Motor neuron (in vitro differentiated cells): ENCODE measurements around the gene ZNF385B. TPM values are rescaled to one million over a fixed set of nuclear protein-coding genes. Genes with fewer than 3 reads are reported as not detected.
A peak's percentile ranks its signal among the peaks of the same experiment; 100 is the strongest.

Source experiments
- ATAC-seq, 8 experiments: fragments of 200-7000 bp; cut with Tn5 transposase; replicated peaks in 6 of 8; 2 replicates each; pipeline ENCODE4 v1.8.0; 2021; ENCODE audit warnings: mild to moderate bottlenecking in 8 of 8, moderate library complexity in 8 of 8
- H3K27ac ChIP-seq, 2 donors: fragments of 250-450 bp; sonication (Bioruptor Pico); 2 replicates each; pipeline ENCODE4 v1.9.0; 2021; ENCODE audit warnings: antibody characterized with exemption in 2 of 2, mild to moderate bottlenecking in 2 of 2, moderate library complexity in 1 of 2
- H3K4me1 ChIP-seq, 2 donors: fragments of 250-450 bp; sonication (Bioruptor Pico); replicated peaks in 1 of 2; 2 replicates each; pipeline ENCODE4 v1.6.1; 2021; ENCODE audit warnings: antibody characterized with exemption in 2 of 2, mild to moderate bottlenecking in 2 of 2, moderate library complexity in 1 of 2
- H3K4me3 ChIP-seq, 5 donors: fragments of 250-450 bp; sonication (Bioruptor Pico); 2 replicates each; pipeline ENCODE4 v1.9.0; 2021; ENCODE audit warnings: antibody characterized with exemption in 5 of 5, mild to moderate bottlenecking in 5 of 5, moderate library complexity in 4 of 5
- WGBS, 10 experiments: fragments of 450-650 bp; shearing (Covaris generic); methylation state at CpG; one replicate each; pipeline ENCODE4 v1.0.0; 2022; 5-methylcytosine and 5-hydroxymethylcytosine counted together
- in situ Hi-C, 9 experiments: fragments of 400-800 bp; cut with MboI; loops; one replicate each; pipeline ENCODE4 v1.15.0; 2021; ENCODE audit warnings: low sequenced_read_pairs in 9 of 9, low pct_unique_long_range_greater_than_20kb in 2 of 9; ENCODE audit not compliant: unreplicated experiment in 9 of 9
- total RNA-seq, 8 experiments: library from RNA; unstranded; fragments of 300-600 nt; gene quantifications; 2 replicates each; pipeline versions ENCODE4 v1.2.3 to v1.2.4, GENCODE V29; 2022

ZNF385B gene
- total RNA-seq, 8 experiments from 2014 or later, result 0.14 to 1.6 (median 0.74) TPM; not detected in 2

DNA sequence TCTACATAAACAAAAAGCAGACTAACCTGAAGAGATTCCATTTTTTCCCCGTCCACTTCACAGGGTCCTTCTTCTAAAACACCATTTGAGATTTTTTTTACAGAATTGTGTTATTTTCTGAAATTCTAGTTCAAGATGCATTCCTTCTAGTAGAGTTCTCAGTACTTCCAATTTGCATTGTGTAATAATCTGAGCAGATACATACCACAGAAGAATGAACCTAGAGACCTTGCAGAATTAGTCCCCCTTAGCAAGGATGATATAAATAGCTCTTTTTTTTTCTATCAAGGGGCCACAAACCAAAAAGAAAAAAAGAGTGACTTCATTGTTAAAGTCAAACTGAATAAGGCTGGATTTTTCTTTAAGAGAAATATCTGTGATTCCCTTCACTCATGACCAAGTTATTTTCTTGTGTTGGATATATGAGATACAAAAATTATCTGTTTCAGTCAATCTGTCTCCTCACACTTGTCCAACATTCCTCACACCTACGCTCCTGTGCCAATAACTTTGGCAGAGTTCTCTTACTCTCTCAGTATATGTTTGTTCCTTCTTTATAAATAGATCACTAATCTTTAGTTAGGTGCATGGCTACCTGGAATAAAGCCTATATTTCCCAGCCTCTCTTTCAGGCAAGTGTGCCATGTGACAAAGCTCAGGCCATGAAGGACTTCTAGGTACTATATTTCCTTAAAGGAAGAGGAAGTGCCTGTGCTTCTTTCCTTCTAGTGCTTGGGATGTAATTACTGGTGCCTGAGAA, 183.5 kb downstream of the ZNF385B start:
- in situ Hi-C loops, result no loop called here
- ATAC-seq, result no peak
- Histone ChIP-seq H3K27ac (no peak overlapping the region), H3K4me1 (no peaks in the 10 kb centered on the region), H3K4me3 (no peak overlapping the region)
- WGBS, 10 experiments, result 54 to 100% (median 94%) methylated on average over 1 to 2 of the region's 2 CpGs; no CpG with 5 or more reads in 3 of the 10 experiments

- Histone ChIP-seq H3K4me1 (no peaks in the 10 kb centered on the region), H3K27ac (no peak overlapping the region), H3K4me3 (no peak overlapping the region)
- in situ Hi-C loops, result no loop called here
- WGBS, 10 experiments, result 0 to 93% (median 73%) methylated on average over 2 to 3 of the region's 3 CpGs; no CpG with 5 or more reads in 2 of the 10 experiments
- peak in 1 of 8 experiments; percentile 82 for ATAC-seq
Measured at GRCh38 chr2:179677077-179677688, 184.2 kb downstream of the ZNF385B start.

DNA sequence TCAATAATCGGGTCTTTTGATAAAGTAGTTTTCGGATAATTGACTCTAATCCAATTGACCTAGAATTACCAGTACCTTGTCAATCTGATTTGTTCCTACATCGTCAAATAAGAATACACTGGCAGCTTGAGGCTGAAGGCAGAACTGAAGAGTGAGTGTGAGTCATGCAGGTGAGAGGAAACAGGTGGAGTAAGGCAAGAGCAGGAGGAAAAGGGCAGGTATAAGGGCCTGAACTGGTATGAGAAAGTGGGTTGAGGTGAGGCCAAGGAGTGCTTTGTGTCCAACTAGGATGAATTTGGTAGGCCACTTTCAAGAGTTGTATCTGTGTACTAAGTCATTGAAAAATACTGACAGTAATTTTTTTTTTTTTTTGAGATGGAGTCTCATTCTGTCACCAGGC, 186.0 kb downstream of the ZNF385B start:
- no peak overlapping the region for H3K27ac ChIP-seq
- no peaks in the 10 kb centered on the region for H3K4me1 ChIP-seq
- ATAC-seq, result no peak
- WGBS, 10 experiments, result 73 to 100% (median 97%) methylated on average over 1 to 3 of the region's 3 CpGs; no CpG with 5 or more reads in 4 of the 10 experiments
- no peak overlapping the region for H3K4me3 ChIP-seq
- in situ Hi-C loops, result no loop called here

GRCh38 chr2:179671043-179671981, 190.1 kb downstream of the ZNF385B start:
- WGBS, 10 experiments, result 0 to 100% (median 77%) methylated on average over 1 to 6 of the region's 6 CpGs

DNA sequence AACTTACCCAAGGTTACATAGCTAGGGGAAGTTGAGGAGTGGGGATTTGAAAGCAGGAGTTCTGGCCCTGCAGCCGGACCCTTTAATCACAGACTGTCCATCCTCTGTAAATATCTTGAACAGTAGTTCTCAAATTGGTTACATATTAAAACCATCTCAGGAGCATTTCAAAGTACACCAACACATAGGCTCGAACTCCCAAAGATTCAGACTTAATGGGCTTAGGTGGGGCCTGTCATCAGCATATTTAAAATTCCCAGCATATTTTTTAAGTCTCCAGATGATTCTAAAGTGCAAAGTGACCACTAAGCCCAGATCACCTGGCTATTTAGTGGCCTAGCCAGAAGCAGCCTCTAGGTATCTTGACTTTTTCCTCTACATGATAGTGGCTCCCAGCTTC, 192.2 kb downstream of the ZNF385B start:
- H3K4me3 ChIP-seq, result no peak overlapping the region
- peaks cover 3 to 11% of the 10 kb centered on the region in 2 donors for H3K4me1 ChIP-seq
- no peak overlapping the region for H3K27ac ChIP-seq
- 0 to 100% (median 72%) methylated on average over 1 to 2 of the region's 2 CpGs; no CpG with 5 or more reads in 1 of the 10 experiments for WGBS, 10 experiments
- in situ Hi-C loops, result no loop called here
- ATAC-seq, result no peak

More at GRCh38 chr2:179671043-179671981, 190.1 kb downstream of the ZNF385B start:
- in situ Hi-C loops, result no loop called here
- Histone ChIP-seq H3K4me1 (no peaks in the 10 kb centered on the region), H3K4me3 (no peak overlapping the region), H3K27ac (no peak overlapping the region)
- peak in 3 of 8 experiments; percentile 32 to 85 (median 84) for ATAC-seq

DNA sequence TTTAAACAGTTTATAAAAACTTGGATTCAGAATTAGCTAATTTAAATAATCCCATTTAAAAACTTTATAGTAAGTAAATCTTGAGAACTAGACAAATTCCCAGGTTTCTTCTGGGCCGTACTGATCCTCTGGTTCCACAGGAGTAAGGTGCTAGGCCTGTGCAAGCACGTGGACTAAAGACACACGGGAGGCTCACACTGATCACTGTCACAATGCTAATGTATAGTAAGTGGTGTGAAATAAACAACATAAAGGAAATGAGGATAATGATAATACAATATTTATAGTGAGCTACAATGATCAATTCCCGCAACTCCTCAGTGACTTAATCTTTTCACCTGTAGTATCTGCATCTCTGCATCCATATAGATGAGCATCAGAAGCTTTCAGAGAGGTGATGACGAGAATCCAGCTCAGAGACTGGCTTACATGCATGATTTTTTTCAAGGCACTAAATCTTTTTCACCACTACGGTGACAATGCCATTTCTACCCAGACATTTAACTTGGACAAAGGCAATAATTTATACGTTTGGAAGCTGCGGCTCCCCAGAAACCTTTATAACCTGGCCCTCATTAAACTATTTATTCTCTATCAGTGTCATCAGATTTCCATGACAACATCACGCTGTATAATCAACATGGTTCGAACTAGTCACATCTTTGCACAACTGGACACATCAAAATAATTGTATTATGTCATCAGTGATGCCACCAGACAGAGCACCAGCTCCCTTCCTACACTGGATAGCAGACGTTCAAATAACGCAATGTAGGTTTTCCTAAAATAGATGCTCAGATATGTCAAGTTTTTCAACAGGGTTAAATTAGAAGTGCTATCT, 196.2 kb downstream of the ZNF385B start:
- Histone ChIP-seq H3K4me3 (no peak overlapping the region), H3K4me1 (peaks cover 3 to 11% of the 10 kb centered on the region in 2 donors), H3K27ac (no peak overlapping the region)
- 40 to 95% (median 58%) methylated on average over 3 to 12 of the region's 12 CpGs; no CpG with 5 or more reads in 1 of the 10 experiments for WGBS, 10 experiments
- peak in 5 of 8 experiments; percentile 95 to 97 (median 95) for ATAC-seq
- in situ Hi-C loops, result no loop called here

GRCh38 chr2:179661986-179662385, 199.4 kb downstream of the ZNF385B start:
- Histone ChIP-seq H3K4me3 (no peak overlapping the region), H3K4me1 (peaks cover 3 to 11% of the 10 kb centered on the region in 2 donors), H3K27ac (no peak overlapping the region)
- ATAC-seq, result no peak
- WGBS, 10 experiments, result 14 to 86% (median 65%) methylated on average over 1 of the region's 1 CpG; no CpG with 5 or more reads in 4 of the 10 experiments
- in situ Hi-C loops, result no loop called here

DNA sequence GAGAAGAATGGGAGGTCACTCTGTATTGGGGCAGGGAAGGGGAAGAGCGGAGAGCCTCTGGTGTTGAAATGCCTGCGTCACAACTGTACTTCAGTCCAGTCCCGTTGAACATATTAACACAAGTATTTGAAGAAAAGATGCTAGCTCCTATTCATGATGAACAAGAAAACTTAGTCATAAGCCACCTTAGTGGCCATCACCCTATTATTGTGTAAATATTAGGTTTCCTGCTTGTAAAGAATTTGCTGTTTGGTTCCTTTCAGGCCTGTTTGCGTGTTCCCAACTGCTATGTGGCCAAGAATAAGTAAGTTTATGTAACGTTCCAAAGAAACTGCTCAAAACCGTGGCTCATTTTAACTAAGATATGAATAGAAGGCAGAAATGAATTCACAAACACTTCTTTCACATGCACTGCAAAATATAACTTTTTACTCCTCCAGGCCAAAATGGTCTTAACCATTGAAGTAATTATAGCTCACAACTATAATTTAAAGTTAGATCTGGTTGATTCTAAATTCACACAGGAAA, 204.3 kb downstream of the ZNF385B start:
- WGBS, 10 experiments, result 66 to 95% (median 84%) methylated on average over 1 to 6 of the region's 6 CpGs; no CpG with 5 or more reads in 2 of the 10 experiments
- H3K4me1 ChIP-seq, result no peaks in the 10 kb centered on the region
- in situ Hi-C loops, result no loop called here
- ATAC-seq, result no peak
- no peak overlapping the region for H3K4me3 ChIP-seq
- no peak overlapping the region for H3K27ac ChIP-seq

GRCh38 chr2:179655627-179656026, 205.8 kb downstream of the ZNF385B start:
- H3K4me1 ChIP-seq, result no peaks in the 10 kb centered on the region
- H3K27ac ChIP-seq, result no peak overlapping the region
- 0 to 81% (median 48%) methylated on average over 1 to 2 of the region's 2 CpGs; no CpG with 5 or more reads in 1 of the 10 experiments for WGBS, 10 experiments
- H3K4me3 ChIP-seq, result no peak overlapping the region
- peak in 2 of 8 experiments; percentile 23 to 31 for ATAC-seq
- in situ Hi-C loops, result no loop called here

GRCh38 chr2:179654806-179655205, 206.6 kb downstream of the ZNF385B start:
- 57 to 100% (median 90%) methylated on average over 1 to 2 of the region's 2 CpGs for WGBS, 10 experiments
- Histone ChIP-seq H3K27ac (no peak overlapping the region), H3K4me3 (no peak overlapping the region), H3K4me1 (no peaks in the 10 kb centered on the region)
- ATAC-seq, result no peak
- in situ Hi-C loops, result no loop called here

DNA sequence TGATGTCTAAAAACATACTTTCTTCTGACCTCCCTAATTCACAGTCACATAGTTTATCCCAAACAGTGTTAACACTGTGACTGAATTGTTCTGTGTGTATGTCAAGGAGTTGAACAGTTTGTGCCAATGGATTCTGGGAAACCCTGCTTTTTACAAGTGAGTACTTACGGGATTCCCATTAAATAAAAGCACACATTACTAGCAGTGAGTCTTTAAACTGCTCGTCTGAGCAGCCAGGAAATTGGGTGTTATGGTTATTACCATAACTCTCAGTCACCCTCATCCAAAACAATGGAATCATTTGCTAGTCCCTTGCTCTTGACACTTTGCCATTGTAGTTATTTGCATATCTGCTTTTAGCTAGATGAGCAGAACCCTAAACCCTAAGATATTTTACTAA, 209.1 kb downstream of the ZNF385B start:
- no peaks in the 10 kb centered on the region for H3K4me1 ChIP-seq
- no peak for ATAC-seq
- WGBS, 10 experiments, result 5 to 86% (median 30%) methylated on average over 1 to 2 of the region's 2 CpGs; no CpG with 5 or more reads in 1 of the 10 experiments
- no peak overlapping the region for H3K27ac ChIP-seq
- in situ Hi-C loops, result no loop called here
- no peak overlapping the region for H3K4me3 ChIP-seq

- no peak overlapping the region for H3K4me3 ChIP-seq
- no peak for ATAC-seq
- H3K4me1 ChIP-seq, result no peaks in the 10 kb centered on the region
- in situ Hi-C loops, result no loop called here
- no peak overlapping the region for H3K27ac ChIP-seq
Measured at GRCh38 chr2:179650420-179650819, 211.0 kb downstream of the ZNF385B start.
